Endothelial cell of umbilical vein (primary cell): ENCODE results near the gene SLC4A5.

ENCODE experiments used
- EZH2 ChIP-seq: IDR thresholded peaks from 2 replicates; pipeline ENCODE4 v1.6.1; 2012; ENCODE audit warnings: borderline replicate concordance, low read depth, mild to moderate bottlenecking, moderate library complexity, low read length, inconsistent platforms; ENCODE audit not compliant: severe bottlenecking
- MAX ChIP-seq: IDR thresholded peaks from 2 replicates; pipeline ENCODE4 v1.6.1; 2011; ENCODE audit not compliant: insufficient read depth, insufficient read length
- POLR2A ChIP-seq: IDR thresholded peaks from 2 replicates; pipeline ENCODE4 v1.6.1; 2012; ENCODE audit warnings: low read depth, mild to moderate bottlenecking, control low read depth, low read length
- POLR2AphosphoS5 ChIP-seq: IDR thresholded peaks from 2 replicates; pipeline ENCODE4 v1.6.1; 2012; ENCODE audit warnings: low read depth, mild to moderate bottlenecking, control low read depth, low read length, moderate library complexity; ENCODE audit not compliant: insufficient read depth
- TF ChIP-seq, protein P1 (sequence below), 2 donors: IDR thresholded peaks; 1 replicate in 1 of 2; 2 replicates in 1 of 2; pipeline ENCODE4 v1.5.1; 2011; ENCODE audit warnings: low read length in 2 of 2, mild to moderate bottlenecking in 2 of 2, moderate library complexity in 2 of 2, control low read depth in 1 of 2, inconsistent platforms in 1 of 2, low read depth in 1 of 2; ENCODE audit not compliant: insufficient read depth in 1 of 2; ENCODE audit errors: extremely low read depth in 1 of 2

DNA sequence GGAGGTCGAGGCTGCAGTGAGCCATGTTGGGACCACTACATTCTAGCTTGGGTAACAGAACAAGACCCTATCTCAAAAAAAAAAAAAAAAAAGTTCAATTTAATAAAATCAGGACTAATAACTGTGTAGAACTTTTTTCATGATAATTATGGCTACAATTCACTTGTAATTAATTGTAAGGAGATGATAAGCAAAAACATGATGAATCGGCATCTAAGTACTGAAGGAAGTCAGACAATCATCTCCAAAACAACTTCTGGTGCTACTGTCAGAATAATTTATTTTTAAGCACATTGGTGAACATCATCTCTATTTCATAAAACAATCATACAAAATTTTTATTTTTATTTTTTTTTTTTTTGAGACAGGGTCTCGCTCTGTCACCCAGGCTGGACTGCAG lies 154.5 kb downstream of the SLC4A5 start:
- TF ChIP-seq, protein P1, sequence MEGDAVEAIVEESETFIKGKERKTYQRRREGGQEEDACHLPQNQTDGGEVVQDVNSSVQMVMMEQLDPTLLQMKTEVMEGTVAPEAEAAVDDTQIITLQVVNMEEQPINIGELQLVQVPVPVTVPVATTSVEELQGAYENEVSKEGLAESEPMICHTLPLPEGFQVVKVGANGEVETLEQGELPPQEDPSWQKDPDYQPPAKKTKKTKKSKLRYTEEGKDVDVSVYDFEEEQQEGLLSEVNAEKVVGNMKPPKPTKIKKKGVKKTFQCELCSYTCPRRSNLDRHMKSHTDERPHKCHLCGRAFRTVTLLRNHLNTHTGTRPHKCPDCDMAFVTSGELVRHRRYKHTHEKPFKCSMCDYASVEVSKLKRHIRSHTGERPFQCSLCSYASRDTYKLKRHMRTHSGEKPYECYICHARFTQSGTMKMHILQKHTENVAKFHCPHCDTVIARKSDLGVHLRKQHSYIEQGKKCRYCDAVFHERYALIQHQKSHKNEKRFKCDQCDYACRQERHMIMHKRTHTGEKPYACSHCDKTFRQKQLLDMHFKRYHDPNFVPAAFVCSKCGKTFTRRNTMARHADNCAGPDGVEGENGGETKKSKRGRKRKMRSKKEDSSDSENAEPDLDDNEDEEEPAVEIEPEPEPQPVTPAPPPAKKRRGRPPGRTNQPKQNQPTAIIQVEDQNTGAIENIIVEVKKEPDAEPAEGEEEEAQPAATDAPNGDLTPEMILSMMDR (IDR thresholded peaks at IDR 0.05; ENCODE audit: extremely low read depth in 1 of 2, insufficient read depth in 1 of 2, low read depth in 1 of 2, low read length in 2 of 2) = no peak
- TF ChIP-seq POLR2AphosphoS5 (no peak), POLR2A (no peak), EZH2 (no peak), MAX (no peak)
